ENCODE measurements around the gene ENTREP1.

- TF ChIP-seq CTCF (IDR thresholded peaks at IDR 0.05) (no peak), POLR2A (IDR thresholded peaks at IDR 0.05) (no peak), POLR2AphosphoS5 (IDR thresholded peaks at IDR 0.05) (no peak), EP300 (IDR thresholded peaks at IDR 0.05) (no peak)
Observed at GRCh38 chr9:69325409-69326212, 596 bp downstream of the ENTREP1 start.

All from upper lobe of left lung (tissue), 4 donors.